Lower lobe of right lung (tissue), 2 donors: ENCODE results near the gene HS3ST2. TPM values are rescaled to one million over a fixed set of nuclear protein-coding genes. Genes with fewer than 3 reads are reported as not detected.
A peak's percentile ranks its signal among the peaks of the same experiment; 100 is the strongest.

ENCODE experiments used
- ATAC-seq, 2 donors: fragments of 200-7000 bp; cut with Tn5 transposase; one replicate each; pipeline ENCODE4 v1.9.1; 2020 to 2022; ENCODE audit warnings: mild to moderate bottlenecking in 2 of 2, moderate library complexity in 2 of 2
- DNase-seq: peaks from one replicate; pipeline ENCODE4 v3.0.0-alpha.2; 2020
- H3K27ac ChIP-seq: fragments of 200-600 bp; one replicate; pipeline ENCODE4 v1.8.0; 2022
- H3K27me3 ChIP-seq: fragments of 200-600 bp; one replicate; pipeline ENCODE4 v1.8.0; 2022; ENCODE audit warnings: low read depth
- H3K36me3 ChIP-seq: fragments of 200-600 bp; one replicate; pipeline ENCODE4 v1.8.0; 2022; ENCODE audit warnings: mild to moderate bottlenecking
- H3K4me1 ChIP-seq: fragments of 200-600 bp; one replicate; pipeline ENCODE4 v1.8.0; 2022
- H3K4me3 ChIP-seq: fragments of 200-600 bp; one replicate; pipeline ENCODE4 v1.8.0; 2022; ENCODE audit warnings: mild to moderate bottlenecking
- H3K9me3 ChIP-seq: fragments of 200-600 bp; one replicate; pipeline ENCODE4 v1.8.0; 2022
- intact Hi-C: fragments of 100-400 bp; cut with DNase I; formaldehyde crosslinking; loops from one replicate; pipeline ENCODE4 v1.11.0; 2022
- total RNA-seq: library from RNA; stranded (reverse); fragmentation: NEBNext Ultra II Directional; extraction: Animal tissue kit (Norgen Biotek cat#: 25700); gene quantifications from one replicate; pipeline ENCODE4 v1.2.1, GENCODE V29; 2021
- TF ChIP-seq, protein P1 (sequence below): fragments of 200-600 bp; IDR thresholded peaks from one replicate; pipeline ENCODE4 v1.8.0; 2022; ENCODE audit warnings: antibody characterized with exemption, mild to moderate bottlenecking
- donor health status: DM: no; HTN: yes; CAD: no; lungs with severe emphysema.

HS3ST2 gene
- total RNA-seq, 1 donor from 2014 or later = 4.8 TPM

GRCh38 chr16:22941970-22942501 is 128.1 kb downstream of the HS3ST2 start:
- H3K27ac ChIP-seq = no peak overlapping the region
- H3K4me3 ChIP-seq = no peak overlapping the region
- no peak for ATAC-seq

DNA sequence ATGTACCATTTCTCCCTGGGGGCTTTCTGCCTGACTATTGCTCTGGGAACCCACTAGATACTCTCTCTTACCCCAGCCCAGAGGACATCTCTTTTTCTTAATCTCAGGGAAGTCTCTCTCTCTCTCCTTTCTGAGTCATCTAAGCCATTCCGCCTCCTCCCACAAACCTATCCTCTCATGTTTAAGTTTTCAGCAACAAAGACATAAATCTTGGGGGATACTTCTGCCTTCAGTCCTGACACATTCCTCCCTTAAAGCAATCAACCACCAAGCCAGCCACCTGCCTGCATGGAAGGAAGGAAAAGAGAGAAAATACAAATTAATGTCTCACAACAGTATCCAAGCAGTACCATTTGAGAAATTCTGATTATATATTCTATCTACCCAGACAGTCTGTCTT is 128.8 kb downstream of the HS3ST2 start:
- TF ChIP-seq, protein P1, sequence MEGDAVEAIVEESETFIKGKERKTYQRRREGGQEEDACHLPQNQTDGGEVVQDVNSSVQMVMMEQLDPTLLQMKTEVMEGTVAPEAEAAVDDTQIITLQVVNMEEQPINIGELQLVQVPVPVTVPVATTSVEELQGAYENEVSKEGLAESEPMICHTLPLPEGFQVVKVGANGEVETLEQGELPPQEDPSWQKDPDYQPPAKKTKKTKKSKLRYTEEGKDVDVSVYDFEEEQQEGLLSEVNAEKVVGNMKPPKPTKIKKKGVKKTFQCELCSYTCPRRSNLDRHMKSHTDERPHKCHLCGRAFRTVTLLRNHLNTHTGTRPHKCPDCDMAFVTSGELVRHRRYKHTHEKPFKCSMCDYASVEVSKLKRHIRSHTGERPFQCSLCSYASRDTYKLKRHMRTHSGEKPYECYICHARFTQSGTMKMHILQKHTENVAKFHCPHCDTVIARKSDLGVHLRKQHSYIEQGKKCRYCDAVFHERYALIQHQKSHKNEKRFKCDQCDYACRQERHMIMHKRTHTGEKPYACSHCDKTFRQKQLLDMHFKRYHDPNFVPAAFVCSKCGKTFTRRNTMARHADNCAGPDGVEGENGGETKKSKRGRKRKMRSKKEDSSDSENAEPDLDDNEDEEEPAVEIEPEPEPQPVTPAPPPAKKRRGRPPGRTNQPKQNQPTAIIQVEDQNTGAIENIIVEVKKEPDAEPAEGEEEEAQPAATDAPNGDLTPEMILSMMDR = no peak
- ATAC-seq = no peak
- intact Hi-C loops = no loop called here

More at GRCh38 chr16:22941970-22942501, 128.1 kb downstream of the HS3ST2 start:
- intact Hi-C loops = no loop called here
- Histone ChIP-seq H3K9me3 (no peaks in the 10 kb centered on the region), H3K4me1 (no peaks in the 10 kb centered on the region), H3K36me3 (no peaks in the 10 kb centered on the region), H3K27me3 (peaks cover 15% of the 10 kb centered on the region)
- TF ChIP-seq, protein P1 = no peak
- no peak for DNase-seq

GRCh38 chr16:22945361-22945760 is 131.4 kb downstream of the HS3ST2 start:
- TF ChIP-seq, protein P1 = no peak
- no peak for ATAC-seq
- intact Hi-C loops = no loop called here

More for the DNA sequence above, 128.8 kb downstream of the HS3ST2 start:
- Histone ChIP-seq H3K36me3 (no peaks in the 10 kb centered on the region), H3K4me1 (no peaks in the 10 kb centered on the region), H3K4me3 (no peak overlapping the region), H3K9me3 (no peaks in the 10 kb centered on the region), H3K27ac (no peak overlapping the region), H3K27me3 (peaks cover 21% of the 10 kb centered on the region)
- DNase-seq = no peak

DNA sequence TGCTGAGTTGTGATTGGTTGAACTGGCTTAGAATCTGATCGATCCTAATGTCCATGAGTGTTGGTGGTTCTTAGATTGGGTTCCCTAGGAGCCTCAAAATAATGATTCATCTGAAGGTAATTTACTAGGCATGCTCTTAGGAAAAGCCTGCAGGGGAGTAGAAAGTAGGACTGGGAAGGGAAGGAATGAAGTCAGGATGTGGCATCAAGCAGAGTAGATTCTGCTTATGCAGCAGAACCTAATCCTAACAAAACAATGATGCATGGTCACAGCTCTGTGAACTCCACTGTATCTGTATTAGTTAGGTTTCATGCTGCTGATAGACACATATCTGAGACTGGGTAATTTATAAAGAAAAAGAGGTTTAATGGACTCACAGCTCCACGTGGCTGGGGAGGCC is 132.5 kb downstream of the HS3ST2 start:
- H3K36me3 ChIP-seq = no peaks in the 10 kb centered on the region
- DNase-seq (no peak), ATAC-seq (no peak)
- H3K4me3 ChIP-seq = no peak overlapping the region
- intact Hi-C loops = no loop called here
- TF ChIP-seq, protein P1 = no peak
- H3K9me3 ChIP-seq = no peaks in the 10 kb centered on the region
- H3K27ac ChIP-seq = no peak overlapping the region
- H3K27me3 ChIP-seq = peaks cover 37% of the 10 kb centered on the region
- H3K4me1 ChIP-seq = peaks cover 11% of the 10 kb centered on the region

More at GRCh38 chr16:22945361-22945760, 131.4 kb downstream of the HS3ST2 start:
- no peak for DNase-seq
- H3K27ac ChIP-seq = no peak overlapping the region
- no peak overlapping the region for H3K4me3 ChIP-seq
- no peaks in the 10 kb centered on the region for H3K36me3 ChIP-seq
- peaks cover 11% of the 10 kb centered on the region for H3K4me1 ChIP-seq
- H3K9me3 ChIP-seq = no peaks in the 10 kb centered on the region
- peaks cover 37% of the 10 kb centered on the region for H3K27me3 ChIP-seq

- Histone ChIP-seq H3K9me3 (no peaks in the 10 kb centered on the region), H3K27ac (no peak overlapping the region), H3K4me3 (peak overlapping the region; percentile 17), H3K36me3 (no peaks in the 10 kb centered on the region), H3K27me3 (peaks cover 37% of the 10 kb centered on the region), H3K4me1 (peaks cover 11% of the 10 kb centered on the region)
- intact Hi-C loops = no loop called here
- ATAC-seq = no peak
- DNase-seq = no peak
- TF ChIP-seq, protein P1 = no peak
Observed at GRCh38 chr16:22948058-22948602, 134.2 kb downstream of the HS3ST2 start.
